GM12878 (cell line): Measurements from ENCODE around the gene C3orf20. TPM values are rescaled to one million over a fixed set of nuclear protein-coding genes. Genes with fewer than 3 reads are reported as not detected.

Experiments used
- ATAC-seq: fragments of 200-7000 bp; cut with Tn5 transposase; 3 replicates; pipeline ENCODE4 v1.9.1; 2020; ENCODE audit warnings: mild to moderate bottlenecking, moderate library complexity
- BruUV-seq: library from RNA; stranded (reverse); fragments of 400-500 nt; replicated peaks from 2 replicates; lab custom pipeline; 2021; lab: Mats Ljungman, UMichigan
- CTCF ChIA-PET: fragments of 300-600 bp; sonication (Branson Sonifier 250); formaldehyde crosslinking; extraction: SDS; loops from one replicate; lab custom pipeline; 2021; ENCODE audit warnings: inconsistent platforms; lab: Yijun Ruan, JAX
- POLR2A ChIA-PET: fragments of 350-600 bp; formaldehyde crosslinking; extraction: SDS; loops from one replicate; lab custom pipeline; 2021; ENCODE audit warnings: inconsistent platforms; lab: Charles Lee
- RAD21 ChIA-PET: fragments of 300-600 bp; sonication (Branson Sonifier 250); formaldehyde crosslinking; loops from one replicate; lab custom pipeline; 2023; ENCODE audit warnings: antibody characterized with exemption; ENCODE audit not compliant: unreplicated experiment; lab: Charles Lee
- SMC1A ChIA-PET: fragments of 300-600 bp; sonication (Branson Sonifier 250); formaldehyde crosslinking; loops from one replicate; lab custom pipeline; 2023; ENCODE audit not compliant: unreplicated experiment, uncharacterized antibody; lab: Charles Lee
- DNase-seq: peaks from one replicate; pipeline ENCODE4 v3.0.0-alpha.2; 2011; ENCODE audit warnings: low read depth, low spot score
- FAIRE-seq: peaks from 3 replicates; lab custom pipeline; 2011; peaks lifted over from hg19 to GRCh38; lab: Jason Lieb, UNC
- H2AFZ ChIP-seq: 2 replicates; pipeline ENCODE4 v1.6.0; 2011; ENCODE audit warnings: low read depth, low read length, control low read depth; ENCODE audit not compliant: control insufficient read depth
- H3K27ac ChIP-seq: 2 replicates; pipeline ENCODE4 v1.5.1; 2011; ENCODE audit warnings: control low read depth; ENCODE audit not compliant: control insufficient read depth, insufficient read depth
- H3K27me3 ChIP-seq, 2 experiments: replicated peaks in 1 of 2; 2 replicates each; pipeline versions ENCODE4 v1.6.0 to v1.6.1; 2011; ENCODE audit warnings: low read length in 1 of 2; ENCODE audit not compliant: control insufficient read depth in 2 of 2, insufficient read depth in 2 of 2
- H3K36me3 ChIP-seq, 2 experiments: 2 replicates each; pipeline ENCODE4 v1.5.1; 2011; ENCODE audit warnings: low read length in 1 of 2; ENCODE audit not compliant: control insufficient read depth in 2 of 2, insufficient read depth in 2 of 2
- H3K4me1 ChIP-seq: 2 replicates; pipeline ENCODE4 v1.6.1; 2011; ENCODE audit warnings: mild to moderate bottlenecking, low read length, moderate library complexity, mixed read lengths; ENCODE audit not compliant: control insufficient read depth, insufficient read depth
- H3K4me2 ChIP-seq: 2 replicates; pipeline ENCODE4 v1.6.0; 2011; ENCODE audit warnings: control low read depth; ENCODE audit not compliant: control insufficient read depth, insufficient read depth
- H3K4me3 ChIP-seq: fragments of 200-600 bp; sonication (generic); 2 replicates; pipeline ENCODE4 v1.5.1; 2016
- H3K79me2 ChIP-seq: 2 replicates; pipeline ENCODE4 v1.6.0; 2011; ENCODE audit warnings: low read length; ENCODE audit not compliant: control insufficient read depth, insufficient read depth
- H3K9ac ChIP-seq: 2 replicates; pipeline ENCODE4 v1.8.0; 2011; ENCODE audit warnings: low read length, control low read depth, mixed read lengths; ENCODE audit not compliant: control insufficient read depth, insufficient read depth
- H3K9me3 ChIP-seq: replicated peaks from 3 replicates; pipeline ENCODE4 v1.5.1; 2011; ENCODE audit warnings: mild to moderate bottlenecking, low read length; ENCODE audit not compliant: control insufficient read depth, insufficient read depth
- H4K20me1 ChIP-seq: 2 replicates; pipeline ENCODE4 v1.6.0; 2011; ENCODE audit not compliant: control insufficient read depth, insufficient read depth
- CHD4 ChIP-seq: fragments of 200-600 bp; sonication (generic); IDR thresholded peaks from 2 replicates; pipeline ENCODE4 v1.6.1; 2016; ENCODE audit warnings: mild to moderate bottlenecking
- FOXM1 ChIP-seq: IDR thresholded peaks from 2 replicates; pipeline ENCODE4 v1.6.1; 2012; ENCODE audit warnings: low read depth, mild to moderate bottlenecking, inconsistent platforms, low read length, moderate library complexity
- MXI1 ChIP-seq: fragments of 150-350 bp; IDR thresholded peaks from 2 replicates; pipeline ENCODE4 v1.6.1; 2011; ENCODE audit warnings: low read depth, mild to moderate bottlenecking, inconsistent platforms, low read length, improper control_type of control experiment
- NBN ChIP-seq: fragments of 450-650 bp; IDR thresholded peaks from 2 replicates; pipeline ENCODE4 v1.6.1; 2016
- NFYB ChIP-seq: IDR thresholded peaks from 2 replicates; pipeline ENCODE4 v1.6.1; 2011; ENCODE audit warnings: low read depth, mild to moderate bottlenecking, low read length, improper control_type of control experiment, moderate library complexity; ENCODE audit not compliant: insufficient read depth
- PAX5 ChIP-seq: IDR thresholded peaks from 2 replicates; pipeline ENCODE4 v1.6.1; 2011; ENCODE audit warnings: low read depth, low read length, borderline replicate concordance
- POLR2AphosphoS5 ChIP-seq: IDR thresholded peaks from 2 replicates; pipeline ENCODE4 v1.6.1; 2011; ENCODE audit warnings: mild to moderate bottlenecking, low read length, inconsistent platforms
- TAF1 ChIP-seq: IDR thresholded peaks from 2 replicates; pipeline ENCODE4 v1.6.1; 2011; ENCODE audit warnings: mild to moderate bottlenecking, low read depth, low read length, borderline replicate concordance
- TBL1XR1 ChIP-seq: IDR thresholded peaks from 2 replicates; pipeline ENCODE4 v1.6.1; 2012; ENCODE audit warnings: low read depth, low read length, improper control_type of control experiment
- ZNF217 ChIP-seq: fragments of 450-650 bp; IDR thresholded peaks from 2 replicates; pipeline ENCODE4 v1.6.1; 2017; ENCODE audit warnings: antibody characterized with exemption, mild to moderate bottlenecking
- WGBS: methylation state at CpG from one replicate; pipeline ENCODE4 v1.1.6; 2016; ENCODE audit warnings: low lambda C conversion rate; ENCODE audit not compliant: insufficient replicate concordance, insufficient coverage; ENCODE audit errors: missing lambda C conversion rate; 5-methylcytosine and 5-hydroxymethylcytosine counted together
- in situ Hi-C: fragments of 300-500 bp; cut with MboI; formaldehyde crosslinking; loops from 9 replicates; pipeline ENCODE4 v1.14.3; 2018; ENCODE audit warnings: mixed read lengths
- intact Hi-C: fragments of 100-400 bp; cut with micrococcal nuclease; formaldehyde crosslinking; loops from one replicate; pipeline ENCODE4 v1.14.2; 2022; ENCODE audit not compliant: unreplicated experiment
- polyA plus RNA-seq, 11 experiments: library from polyadenylated mRNA; depleted of rRNA in 4 of 11; unstranded in 6 of 11; stranded (reverse) in 5 of 11; fragments of >200 nt; fragmentation: Nextera tagmentation in 4 of 11; fragmentation: Illumina TruSeq in 1 of 11; extraction: Ambion mirVana in 4 of 11; extraction: Trizol in 1 of 11; gene quantifications; 1 replicate in 1 of 11; 2 replicates in 10 of 11; pipeline versions ENCODE4 v1.2.1 to v1.2.3, GENCODE V29; 2011 to 2016; ENCODE audit warnings: inconsistent platforms in 2 of 11, missing spikeins in 2 of 11, low read depth in 1 of 11
- total RNA-seq, 4 experiments: library from RNA; depleted of rRNA in 3 of 4; stranded (reverse); fragments of >200 nt in 3 of 4; fragmentation: Illumina TruSeq in 1 of 4; extraction: Trizol in 1 of 4; gene quantifications; 2 replicates each; pipeline versions ENCODE4 v1.2.1 to v1.2.3, GENCODE V29; 2013 to 2021
- TF ChIP-seq, protein P1 (sequence below): fragments of 450-650 bp; conservative IDR thresholded peaks from 2 replicates; pipeline ENCODE4 v1.6.1; 2017; ENCODE audit warnings: mild to moderate bottlenecking, moderate library complexity

Gene C3orf20
- total and polyA plus RNA-seq, 10 of the 15 experiments (the other 5 are each of a cell fraction or from before 2014, with no cell fraction given) = 0.05 to 2.9 (median 1.0) TPM

DNA sequence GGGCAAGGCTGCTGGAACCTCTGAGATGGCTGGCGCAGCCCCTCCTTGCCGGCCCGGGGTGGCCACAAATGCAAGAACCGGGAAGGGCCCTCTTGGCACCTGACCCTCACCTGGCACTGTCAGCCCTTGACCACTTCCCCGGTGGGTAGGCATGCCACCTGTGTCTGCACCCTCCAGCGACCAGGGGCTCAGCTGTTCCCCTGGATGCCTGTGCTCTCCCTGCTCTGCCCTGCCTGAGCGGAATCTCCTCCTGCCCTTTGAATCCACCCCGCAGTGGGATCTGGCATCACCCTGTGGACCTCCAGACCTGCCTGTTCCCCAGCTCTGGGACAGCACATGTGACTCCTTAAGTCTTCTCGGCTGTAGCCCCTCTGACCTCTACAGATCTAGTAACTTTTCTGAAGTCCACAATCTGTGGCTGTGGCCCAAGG, 117.8 kb downstream of the C3orf20 start (continued):
- TF ChIP-seq CHD4 (no peak), ZNF217 (no peak)

GRCh38 chr3:14793126-14793857, 118.4 kb downstream of the C3orf20 start:
- Histone ChIP-seq H2AFZ (no peak overlapping the region), H3K36me3 (no peaks in the 10 kb centered on the region), H3K9me3 (no peaks in the 10 kb centered on the region), H3K4me3 (no peak overlapping the region), H3K9ac (no peak overlapping the region), H4K20me1 (no peaks in the 10 kb centered on the region), H3K4me2 (no peak overlapping the region), H3K4me1 (no peaks in the 10 kb centered on the region), H3K79me2 (no peaks in the 10 kb centered on the region), H3K27ac (no peak overlapping the region), H3K27me3 (peaks cover 1 to 2% of the 10 kb centered on the region in 2 experiments; a peak in 2 of 4 replicates)
- in situ Hi-C loops = no loop called here
- no TSS peak for BruUV-seq
- no peak for TF ChIP-seq TBL1XR1
- no peak for TF ChIP-seq FOXM1
- TF ChIP-seq POLR2AphosphoS5 = no peak
- TF ChIP-seq PAX5 = no peak
- TF ChIP-seq TAF1 = no peak
- no peak for TF ChIP-seq NFYB
- no peak for TF ChIP-seq MXI1
- TF ChIP-seq NBN = no peak
- TF ChIP-seq, protein P1, sequence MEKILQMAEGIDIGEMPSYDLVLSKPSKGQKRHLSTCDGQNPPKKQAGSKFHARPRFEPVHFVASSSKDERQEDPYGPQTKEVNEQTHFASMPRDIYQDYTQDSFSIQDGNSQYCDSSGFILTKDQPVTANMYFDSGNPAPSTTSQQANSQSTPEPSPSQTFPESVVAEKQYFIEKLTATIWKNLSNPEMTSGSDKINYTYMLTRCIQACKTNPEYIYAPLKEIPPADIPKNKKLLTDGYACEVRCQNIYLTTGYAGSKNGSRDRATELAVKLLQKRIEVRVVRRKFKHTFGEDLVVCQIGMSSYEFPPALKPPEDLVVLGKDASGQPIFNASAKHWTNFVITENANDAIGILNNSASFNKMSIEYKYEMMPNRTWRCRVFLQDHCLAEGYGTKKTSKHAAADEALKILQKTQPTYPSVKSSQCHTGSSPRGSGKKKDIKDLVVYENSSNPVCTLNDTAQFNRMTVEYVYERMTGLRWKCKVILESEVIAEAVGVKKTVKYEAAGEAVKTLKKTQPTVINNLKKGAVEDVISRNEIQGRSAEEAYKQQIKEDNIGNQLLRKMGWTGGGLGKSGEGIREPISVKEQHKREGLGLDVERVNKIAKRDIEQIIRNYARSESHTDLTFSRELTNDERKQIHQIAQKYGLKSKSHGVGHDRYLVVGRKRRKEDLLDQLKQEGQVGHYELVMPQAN = no peak
- DNase-seq (no peak), FAIRE-seq (no peak), ATAC-seq (no peak)
- ChIA-PET SMC1A (interaction anchor here (0.7 kb wide), 2 partner anchors 119 to 191 kb away, joined by 3 read pairs; no protein-coding TSS in a partner anchor), POLR2A (no interaction called here), RAD21 (interaction anchor here (0.7 to 3.7 kb wide), 5 partner anchors 12 to 282 kb away, joined by 3 to 28 read pairs (median 3); no protein-coding TSS in a partner anchor), CTCF (interaction anchor here (0.6 to 7.1 kb wide), 7 partner anchors 9 to 163 kb away, joined by 3 to 53 read pairs (median 4); partner anchors contain the start of gene CCDC174)
- WGBS = 37% methylated on average over 14 of the region's 15 CpGs
- intact Hi-C loops = no loop called here
